ENCODE measurements around the gene ACTL7A. TPM values are rescaled to one million over a fixed set of nuclear protein-coding genes. Genes with fewer than 3 reads are reported as not detected.

Gene ACTL7A
- total RNA-seq, 1 donor from 2014 or later: not detected

DNA sequence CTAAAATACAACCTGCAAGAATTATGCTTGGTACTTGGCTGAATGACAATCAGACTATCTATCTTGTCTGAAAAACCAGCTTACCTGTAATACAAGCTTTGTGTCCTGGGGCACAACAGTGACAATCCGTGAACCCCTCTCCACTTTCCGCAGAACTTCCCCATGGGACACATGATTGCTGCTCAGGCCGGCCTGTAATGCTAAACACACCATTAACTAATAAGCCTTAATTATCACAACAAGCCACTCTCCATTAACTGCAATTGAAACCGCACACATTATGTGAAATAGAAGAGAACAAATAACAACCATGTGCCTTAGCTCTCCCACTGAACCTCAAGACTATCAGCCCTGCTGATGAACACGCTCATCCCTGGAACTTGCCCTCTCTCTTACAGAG is 38.1 kb downstream of the ACTL7A start:
- H3K27ac Mint-ChIP-seq (ENCODE audit: unreplicated experiment): no peak overlapping the region
- DNase-seq (ENCODE audit: low spot score): no peak
- no peaks in the 10 kb centered on the region for H3K9me3 Mint-ChIP-seq (ENCODE audit: unreplicated experiment)
- H3K4me1 Mint-ChIP-seq (ENCODE audit: unreplicated experiment): peaks cover 5% of the 10 kb centered on the region
- H3K36me3 Mint-ChIP-seq (ENCODE audit: low read depth, unreplicated experiment): peaks cover 41% of the 10 kb centered on the region
- H3K27me3 Mint-ChIP-seq (ENCODE audit: unreplicated experiment): peaks cover 2% of the 10 kb centered on the region
- H3K4me3 Mint-ChIP-seq (ENCODE audit: unreplicated experiment): no peak overlapping the region
- TF ChIP-seq, protein P1, sequence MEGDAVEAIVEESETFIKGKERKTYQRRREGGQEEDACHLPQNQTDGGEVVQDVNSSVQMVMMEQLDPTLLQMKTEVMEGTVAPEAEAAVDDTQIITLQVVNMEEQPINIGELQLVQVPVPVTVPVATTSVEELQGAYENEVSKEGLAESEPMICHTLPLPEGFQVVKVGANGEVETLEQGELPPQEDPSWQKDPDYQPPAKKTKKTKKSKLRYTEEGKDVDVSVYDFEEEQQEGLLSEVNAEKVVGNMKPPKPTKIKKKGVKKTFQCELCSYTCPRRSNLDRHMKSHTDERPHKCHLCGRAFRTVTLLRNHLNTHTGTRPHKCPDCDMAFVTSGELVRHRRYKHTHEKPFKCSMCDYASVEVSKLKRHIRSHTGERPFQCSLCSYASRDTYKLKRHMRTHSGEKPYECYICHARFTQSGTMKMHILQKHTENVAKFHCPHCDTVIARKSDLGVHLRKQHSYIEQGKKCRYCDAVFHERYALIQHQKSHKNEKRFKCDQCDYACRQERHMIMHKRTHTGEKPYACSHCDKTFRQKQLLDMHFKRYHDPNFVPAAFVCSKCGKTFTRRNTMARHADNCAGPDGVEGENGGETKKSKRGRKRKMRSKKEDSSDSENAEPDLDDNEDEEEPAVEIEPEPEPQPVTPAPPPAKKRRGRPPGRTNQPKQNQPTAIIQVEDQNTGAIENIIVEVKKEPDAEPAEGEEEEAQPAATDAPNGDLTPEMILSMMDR (IDR thresholded peaks at IDR 0.05; ENCODE audit: unreplicated experiment): no peak

DNA sequence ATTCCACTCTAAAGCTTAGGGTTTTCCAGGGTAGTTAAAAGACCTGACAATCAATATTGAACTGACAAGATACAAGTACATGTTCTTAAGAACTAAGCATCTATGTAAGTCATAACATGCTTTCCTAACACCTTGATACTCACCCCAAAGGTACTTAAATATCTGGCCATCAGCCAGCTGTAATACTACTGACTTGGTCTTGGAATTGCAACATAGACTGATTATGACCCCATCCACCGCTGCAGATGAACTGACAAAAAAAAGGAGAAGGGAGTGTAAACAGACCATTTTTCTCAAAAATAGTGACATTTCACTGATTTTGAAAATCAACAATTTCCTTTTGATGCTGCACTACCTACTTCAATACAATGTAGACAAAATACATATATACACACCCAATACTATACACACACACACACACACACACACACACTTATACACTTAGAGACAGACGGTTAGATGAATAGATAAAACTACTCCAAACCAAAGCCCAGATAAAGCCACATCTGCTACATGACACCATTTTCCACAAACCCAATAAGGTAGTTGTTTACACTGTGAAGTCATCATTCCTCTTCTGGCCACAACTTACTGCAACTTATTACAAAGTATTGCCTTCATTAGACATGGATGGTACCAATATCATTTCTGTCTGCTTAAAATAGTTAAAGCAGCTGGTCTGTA is 41.5 kb downstream of the ACTL7A start:
- Mint-ChIP-seq H3K36me3 (ENCODE audit: low read depth, unreplicated experiment) (peaks cover 41% of the 10 kb centered on the region), H3K4me3 (ENCODE audit: unreplicated experiment) (no peak overlapping the region), H3K4me1 (ENCODE audit: unreplicated experiment) (no peaks in the 10 kb centered on the region), H3K27ac (ENCODE audit: unreplicated experiment) (no peak overlapping the region), H3K9me3 (ENCODE audit: unreplicated experiment) (no peaks in the 10 kb centered on the region), H3K27me3 (ENCODE audit: unreplicated experiment) (peaks cover 4% of the 10 kb centered on the region)
- TF ChIP-seq, protein P1 (IDR thresholded peaks at IDR 0.05; ENCODE audit: unreplicated experiment): no peak
- DNase-seq (ENCODE audit: low spot score): no peak

DNA sequence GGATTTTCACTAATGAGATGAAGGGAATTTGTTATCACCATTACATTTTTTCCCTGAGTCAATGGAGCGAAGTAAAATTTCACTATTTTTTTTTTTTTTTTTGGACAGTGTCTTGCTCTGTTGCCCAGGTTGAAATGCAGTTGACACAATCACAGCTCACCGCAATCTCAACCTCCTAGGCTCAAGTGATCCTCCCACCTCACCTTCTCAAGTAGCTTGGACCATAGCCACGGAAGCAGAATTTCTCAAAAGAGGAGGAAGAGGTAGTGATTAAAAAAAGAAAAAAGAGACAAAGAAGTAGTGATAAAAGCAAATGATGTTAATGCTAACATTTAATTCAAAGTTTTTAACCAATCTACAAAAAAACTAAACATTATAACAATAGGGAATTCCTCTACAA is 42.1 kb downstream of the ACTL7A start:
- peaks cover 47% of the 10 kb centered on the region for H3K36me3 Mint-ChIP-seq (ENCODE audit: low read depth, unreplicated experiment)

DNA sequence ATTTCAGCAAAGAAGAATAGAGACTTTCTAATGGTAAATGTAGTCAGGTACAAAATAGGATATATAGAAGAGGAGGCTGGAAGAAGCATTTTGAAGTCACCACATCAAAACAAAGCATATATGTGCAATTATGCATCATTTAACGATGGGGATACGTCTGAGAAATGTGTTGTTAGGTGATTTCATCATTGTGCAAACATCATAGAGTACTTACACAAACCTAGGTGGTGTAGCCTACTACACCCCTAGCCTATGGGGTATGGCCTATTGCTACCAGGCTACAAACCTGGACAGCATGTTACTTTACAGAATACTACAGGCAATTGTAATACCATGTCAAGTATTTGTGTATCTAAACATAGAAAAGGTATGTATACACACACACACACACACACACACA is 43.4 kb downstream of the ACTL7A start:
- no peak overlapping the region for H3K27ac Mint-ChIP-seq (ENCODE audit: unreplicated experiment)
- H3K27me3 Mint-ChIP-seq (ENCODE audit: unreplicated experiment): peaks cover 4% of the 10 kb centered on the region
- TF ChIP-seq, protein P1 (IDR thresholded peaks at IDR 0.05; ENCODE audit: unreplicated experiment): no peak
- H3K9me3 Mint-ChIP-seq (ENCODE audit: unreplicated experiment): no peaks in the 10 kb centered on the region
- no peak overlapping the region for H3K4me3 Mint-ChIP-seq (ENCODE audit: unreplicated experiment)
- DNase-seq (ENCODE audit: low spot score): no peak
- H3K4me1 Mint-ChIP-seq (ENCODE audit: unreplicated experiment): no peaks in the 10 kb centered on the region
- peaks cover 43% of the 10 kb centered on the region for H3K36me3 Mint-ChIP-seq (ENCODE audit: low read depth, unreplicated experiment)

More for the DNA sequence above, 42.1 kb downstream of the ACTL7A start:
- peaks cover 4% of the 10 kb centered on the region for H3K27me3 Mint-ChIP-seq (ENCODE audit: unreplicated experiment)
- DNase-seq (ENCODE audit: low spot score): no peak
- no peak overlapping the region for H3K4me3 Mint-ChIP-seq (ENCODE audit: unreplicated experiment)
- no peaks in the 10 kb centered on the region for H3K9me3 Mint-ChIP-seq (ENCODE audit: unreplicated experiment)
- no peaks in the 10 kb centered on the region for H3K4me1 Mint-ChIP-seq (ENCODE audit: unreplicated experiment)
- TF ChIP-seq, protein P1 (IDR thresholded peaks at IDR 0.05; ENCODE audit: unreplicated experiment): no peak
- no peak overlapping the region for H3K27ac Mint-ChIP-seq (ENCODE audit: unreplicated experiment)

DNA sequence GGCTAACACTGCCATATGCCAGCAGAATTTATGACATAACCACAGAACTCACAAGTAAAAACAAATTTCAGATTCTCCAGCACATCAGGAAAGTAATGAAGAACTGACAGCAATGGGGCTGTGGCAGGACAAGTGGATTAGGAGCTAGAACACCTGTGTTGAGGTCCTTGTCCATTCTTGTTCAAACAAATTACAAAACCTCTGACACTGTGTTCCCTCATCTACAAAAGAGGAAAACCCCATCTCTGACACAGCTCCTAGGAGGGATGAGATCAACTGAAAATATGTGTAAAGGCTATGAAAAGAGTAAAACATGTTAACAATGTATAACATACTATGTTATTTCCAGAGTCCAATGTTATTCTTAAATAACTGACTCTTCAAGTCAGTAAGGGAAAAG is 48.3 kb downstream of the ACTL7A start:
- Mint-ChIP-seq H3K4me1 (ENCODE audit: unreplicated experiment) (peaks cover 9% of the 10 kb centered on the region), H3K27ac (ENCODE audit: unreplicated experiment) (no peak overlapping the region), H3K4me3 (ENCODE audit: unreplicated experiment) (no peak overlapping the region), H3K9me3 (ENCODE audit: unreplicated experiment) (no peaks in the 10 kb centered on the region), H3K36me3 (ENCODE audit: low read depth, unreplicated experiment) (peaks cover 30% of the 10 kb centered on the region), H3K27me3 (ENCODE audit: unreplicated experiment) (peaks cover 2% of the 10 kb centered on the region)
- TF ChIP-seq, protein P1 (IDR thresholded peaks at IDR 0.05; ENCODE audit: unreplicated experiment): no peak
- DNase-seq (ENCODE audit: low spot score): no peak

All from endothelial cell (in vitro differentiated cells).